Measurements from ENCODE around the gene POP7.
"Not testable (repeated sequence)": the region's sequence is repeated elsewhere in the genome, so short reads cannot be mapped to it uniquely, and the experiment has no call there.

The POP7 gene

DNA sequence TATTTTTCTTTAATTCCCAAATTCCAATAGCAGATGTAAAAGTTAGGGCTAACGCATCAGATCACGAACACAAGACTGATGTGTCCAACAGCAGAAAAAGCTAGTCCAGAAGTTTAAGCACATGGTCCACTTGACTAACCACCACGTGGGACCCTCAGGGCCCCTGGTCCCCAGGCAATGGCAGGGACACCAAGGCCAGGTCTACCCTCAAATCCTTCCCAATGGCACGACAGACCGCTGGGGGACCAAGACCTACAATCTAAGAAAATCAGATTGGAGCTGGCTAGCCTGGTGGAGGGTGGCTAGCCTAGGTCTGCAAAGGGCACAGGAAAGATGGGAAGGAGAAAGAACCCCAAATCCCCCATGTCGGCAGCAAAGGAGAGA is 13.4 kb upstream of the POP7 start:
- DNase-seq = no peak

DNA sequence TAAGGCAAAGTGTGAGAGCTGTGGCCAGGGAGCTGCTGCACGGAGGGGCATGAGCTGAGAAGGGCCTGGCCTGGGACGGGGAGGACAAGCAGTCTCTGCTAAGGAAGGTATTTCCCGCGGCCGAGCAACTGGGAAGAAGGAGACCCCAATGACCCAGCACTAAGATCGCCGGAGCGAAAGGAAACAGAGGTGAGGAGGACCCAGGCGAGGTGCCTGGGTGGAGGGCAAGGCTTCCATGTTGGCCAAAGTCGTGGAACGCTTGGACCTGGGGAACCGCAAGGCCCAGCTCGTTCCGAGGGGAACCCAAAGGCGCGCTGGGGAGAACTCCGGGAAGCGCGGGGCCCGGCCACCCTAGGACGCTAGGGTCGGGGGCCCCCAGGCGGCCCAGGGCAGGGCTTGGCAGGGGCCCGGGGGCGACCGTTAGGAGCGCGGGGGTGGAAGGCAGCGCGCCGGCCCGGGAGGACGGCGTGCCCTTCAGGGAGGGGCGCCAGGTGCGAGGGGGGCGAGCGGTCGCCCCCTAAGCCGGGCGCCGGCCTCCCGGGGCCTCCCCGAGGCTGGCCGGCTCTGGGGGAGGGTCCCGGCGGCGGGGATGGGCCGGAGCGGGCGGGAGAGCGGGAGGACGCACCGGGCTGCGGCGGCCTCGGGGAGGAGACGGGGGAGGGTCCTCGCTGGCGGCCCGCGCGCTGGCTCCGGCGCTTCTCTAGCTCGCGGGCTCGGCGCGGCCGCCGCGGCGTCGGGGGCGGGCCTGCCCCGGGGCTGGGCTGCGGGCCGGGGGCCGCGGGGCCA is 12.4 kb upstream of the POP7 start:
- DNase-seq = no peak

DNA sequence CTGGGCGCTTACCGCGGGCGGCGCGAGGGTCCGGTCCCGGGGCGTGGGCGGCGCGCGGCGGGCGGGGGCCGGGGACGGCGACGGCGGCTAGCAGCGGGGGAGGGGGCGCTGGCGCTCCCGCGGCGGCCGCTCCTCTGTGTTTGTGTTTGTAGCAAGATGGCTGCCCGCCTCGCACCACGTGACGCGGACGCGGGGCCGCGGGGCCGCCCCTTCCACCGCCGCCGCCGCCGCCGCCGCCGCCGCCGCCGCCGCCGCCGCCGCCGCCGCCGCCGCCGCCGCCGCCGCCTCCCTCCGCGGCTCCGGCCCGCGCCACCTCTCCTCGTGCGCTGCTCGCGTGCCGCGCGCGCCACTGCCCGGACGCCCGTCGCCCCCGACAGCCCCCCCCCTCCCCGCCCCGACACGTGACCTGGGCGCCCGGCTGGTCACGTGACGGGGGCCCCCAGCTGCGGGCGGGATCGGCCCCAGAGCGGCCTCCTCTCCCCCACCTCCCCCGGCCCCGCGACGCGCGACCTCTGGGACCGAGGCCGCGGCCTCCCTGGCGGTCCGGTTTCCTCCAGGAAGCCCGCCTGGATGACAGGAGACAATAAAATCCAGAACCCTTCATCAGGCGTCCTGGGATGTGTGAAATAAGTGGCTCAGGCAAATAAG is 11.7 kb upstream of the POP7 start, which contains the start of gene GIGYF1:
Gene GIGYF1 (minus strand): TSS at position 153 of the 648 bp plus-strand sequence. CDS start 6,012 bp downstream, outside the sequence.
- no peak for DNase-seq

DNA sequence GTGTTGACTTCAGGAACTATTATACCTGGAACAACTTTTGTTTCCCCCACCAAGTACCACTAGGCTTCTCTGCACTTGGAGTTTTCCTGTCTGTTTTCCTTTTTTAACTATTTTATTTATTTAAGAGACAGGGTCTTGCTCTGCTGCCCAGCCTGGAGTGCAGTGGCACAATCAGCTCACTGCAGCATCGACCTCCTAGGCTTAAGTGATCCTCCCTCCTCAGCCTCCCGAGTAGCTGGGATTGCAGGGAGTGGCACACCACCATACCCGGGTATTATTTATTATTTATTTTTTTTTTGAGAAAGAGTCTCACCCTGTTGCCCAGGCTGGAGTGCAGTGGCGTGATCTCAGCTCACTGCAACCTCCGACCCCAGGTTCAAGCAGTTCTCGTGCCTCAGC is 9.8 kb upstream of the POP7 start:
- DNase-seq = no peak

DNA sequence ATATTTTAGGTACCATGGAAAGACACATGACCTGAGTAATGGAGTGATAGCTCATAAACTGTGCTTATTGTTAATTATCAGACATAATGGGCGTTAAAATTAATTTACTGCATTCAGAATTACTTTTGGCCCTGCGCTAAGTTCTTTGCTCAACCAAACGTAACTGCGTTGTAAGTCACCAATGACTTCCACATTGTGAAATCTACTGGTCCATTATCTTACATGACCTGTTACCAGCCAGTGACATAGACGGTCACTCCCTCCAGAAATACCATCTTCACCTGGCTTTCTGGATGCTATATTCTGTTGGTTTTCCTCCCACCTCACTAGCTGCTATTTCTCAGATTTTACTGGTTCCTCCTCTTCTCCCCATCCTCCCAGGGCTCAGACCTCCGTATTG is 6.9 kb upstream of the POP7 start:
- no peak for DNase-seq

- not testable (repeated sequence) for DNase-seq
These were observed 4.8 kb upstream of the POP7 start for GRCh38 chr7:100701089-100701488.

DNA sequence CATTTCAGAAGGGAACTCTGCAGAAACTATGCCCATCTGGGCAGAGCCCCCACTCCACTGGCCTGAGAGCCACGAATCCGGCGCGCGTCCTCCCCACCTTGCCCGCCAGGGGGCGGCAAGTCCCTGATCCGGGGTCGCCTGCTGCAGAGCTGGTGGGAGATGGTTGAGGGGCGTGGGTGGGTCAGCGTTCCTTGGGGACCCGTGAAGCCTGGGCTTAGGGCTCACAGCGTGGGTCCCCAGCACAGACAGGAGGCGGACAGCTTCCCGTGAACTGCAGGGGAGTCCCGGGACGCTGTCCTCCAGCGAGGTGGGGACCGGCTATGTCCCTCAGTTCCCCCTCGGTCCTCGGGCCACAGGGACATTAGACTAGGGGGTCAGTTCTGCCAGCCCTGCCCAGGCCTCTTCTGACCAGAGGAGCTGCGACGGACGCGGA is 585 bp upstream of the POP7 start:
- DNase-seq = no peak

DNA sequence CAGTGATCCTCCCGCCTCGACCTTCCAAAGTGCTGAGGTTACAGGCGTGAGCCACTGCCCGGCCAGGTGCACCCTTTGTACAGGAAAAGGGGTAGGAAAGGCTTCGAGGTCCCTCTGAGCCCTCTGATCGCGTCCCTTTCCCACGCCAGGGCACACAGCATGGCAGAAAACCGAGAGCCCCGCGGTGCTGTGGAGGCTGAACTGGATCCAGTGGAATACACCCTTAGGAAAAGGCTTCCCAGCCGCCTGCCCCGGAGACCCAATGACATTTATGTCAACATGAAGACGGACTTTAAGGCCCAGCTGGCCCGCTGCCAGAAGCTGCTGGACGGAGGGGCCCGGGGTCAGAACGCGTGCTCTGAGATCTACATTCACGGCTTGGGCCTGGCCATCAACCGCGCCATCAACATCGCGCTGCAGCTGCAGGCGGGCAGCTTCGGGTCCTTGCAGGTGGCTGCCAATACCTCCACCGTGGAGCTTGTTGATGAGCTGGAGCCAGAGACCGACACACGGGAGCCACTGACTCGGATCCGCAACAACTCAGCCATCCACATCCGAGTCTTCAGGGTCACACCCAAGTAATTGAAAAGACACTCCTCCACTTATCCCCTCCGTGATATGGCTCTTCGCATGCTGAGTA is 871 bp downstream of the POP7 start:
- DNase-seq = no peak

DNA sequence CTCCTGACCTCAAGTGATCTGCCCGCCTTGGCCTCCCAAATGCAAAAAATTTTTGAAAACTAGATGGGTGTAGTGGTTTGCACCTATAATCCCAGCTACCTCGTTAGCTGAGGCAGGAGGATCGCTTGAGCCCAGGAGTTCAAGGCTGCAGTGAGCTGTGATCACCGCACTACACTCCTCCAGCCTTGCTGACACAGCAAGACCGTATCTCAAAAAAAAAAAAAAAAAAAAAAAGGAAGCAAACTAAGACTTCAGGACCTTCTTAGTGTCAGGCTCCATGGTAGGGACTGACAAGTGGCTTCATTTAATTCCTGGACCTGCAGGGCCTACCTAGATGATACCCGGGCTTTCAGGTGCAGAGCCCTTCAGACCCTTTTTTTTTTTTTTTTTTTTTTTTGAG is 2.5 kb downstream of the POP7 start:
- DNase-seq = no peak

GRCh38 chr7:100710452-100710851 is 4.5 kb downstream of the POP7 start:
- DNase-seq = no peak

DNA sequence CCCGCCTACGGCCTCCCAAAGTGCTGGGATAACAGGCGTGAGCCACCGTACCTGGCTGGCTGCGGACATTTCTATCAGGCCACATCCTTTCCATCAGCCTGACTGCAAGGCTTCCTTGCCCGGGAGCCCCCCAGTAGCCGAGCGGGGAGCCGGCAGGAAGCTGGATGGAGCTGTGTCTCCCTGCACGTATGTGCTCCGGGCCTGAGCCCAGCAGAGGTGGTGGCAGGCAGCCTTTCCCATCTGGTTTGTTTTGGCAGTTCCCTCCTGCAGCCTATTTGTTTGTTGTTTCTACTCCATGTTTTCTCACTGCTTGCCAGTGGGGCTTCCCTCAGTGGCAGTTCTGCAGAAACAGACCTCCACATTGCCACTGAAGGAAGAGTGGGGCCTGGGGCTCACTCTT is 5.4 kb downstream of the POP7 start:
- no peak for DNase-seq

- no peak for DNase-seq
These were observed 8.8 kb downstream of the POP7 start for GRCh38 chr7:100714725-100715124.

DNA sequence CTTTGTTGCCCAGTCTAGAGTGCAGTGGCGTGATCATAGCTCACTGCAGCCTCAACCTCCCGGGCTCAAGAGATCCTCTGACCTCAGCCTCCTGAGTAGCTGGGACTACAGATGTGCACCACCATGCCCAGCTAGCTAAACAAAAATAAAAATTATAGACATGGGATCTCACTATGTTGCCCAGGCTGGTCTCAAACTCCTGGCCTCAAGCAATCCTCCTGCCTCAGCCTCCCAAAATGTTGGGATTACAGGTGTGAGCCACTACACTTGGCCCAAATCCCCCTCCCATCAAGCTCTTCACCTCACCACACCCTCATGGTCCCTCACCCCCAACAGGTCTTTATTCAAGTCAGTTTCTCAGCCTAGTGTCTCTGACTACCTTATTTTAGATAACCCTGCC is 11.2 kb downstream of the POP7 start:
- not testable (repeated sequence) for DNase-seq

- no peak for DNase-seq
These were observed 13.8 kb downstream of the POP7 start for GRCh38 chr7:100719523-100720278.

DNA sequence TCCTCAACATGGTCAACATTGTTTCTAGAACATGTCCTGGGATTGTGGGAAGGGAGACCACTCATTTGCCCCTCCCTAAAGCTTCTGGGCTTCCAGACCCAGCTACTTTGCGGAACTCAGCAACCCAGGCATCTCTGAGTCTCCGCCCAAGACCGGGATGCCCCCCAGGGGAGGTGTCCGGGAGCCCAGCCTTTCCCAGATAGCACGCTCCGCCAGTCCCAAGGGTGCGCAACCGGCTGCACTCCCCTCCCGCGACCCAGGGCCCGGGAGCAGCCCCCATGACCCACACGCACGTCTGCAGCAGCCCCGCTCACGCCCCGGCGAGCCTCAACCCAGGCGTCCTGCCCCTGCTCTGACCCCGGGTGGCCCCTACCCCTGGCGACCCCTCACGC is 14.4 kb downstream of the POP7 start, which contains the start of gene EPO:
Gene EPO (plus strand): TSS at position 190 of the 392 bp plus-strand sequence. CDS start 513 bp downstream, outside the sequence.
- DNase-seq = no peak

GRCh38 chr7:100720671-100721504 is 15.0 kb downstream of the POP7 start:
- DNase-seq = no peak

- DNase-seq = no peak
These were observed 15.5 kb downstream of the POP7 start for GRCh38 chr7:100721505-100721812.

- no peak for DNase-seq
These were observed 16.7 kb downstream of the POP7 start for GRCh38 chr7:100722480-100723212.

DNA sequence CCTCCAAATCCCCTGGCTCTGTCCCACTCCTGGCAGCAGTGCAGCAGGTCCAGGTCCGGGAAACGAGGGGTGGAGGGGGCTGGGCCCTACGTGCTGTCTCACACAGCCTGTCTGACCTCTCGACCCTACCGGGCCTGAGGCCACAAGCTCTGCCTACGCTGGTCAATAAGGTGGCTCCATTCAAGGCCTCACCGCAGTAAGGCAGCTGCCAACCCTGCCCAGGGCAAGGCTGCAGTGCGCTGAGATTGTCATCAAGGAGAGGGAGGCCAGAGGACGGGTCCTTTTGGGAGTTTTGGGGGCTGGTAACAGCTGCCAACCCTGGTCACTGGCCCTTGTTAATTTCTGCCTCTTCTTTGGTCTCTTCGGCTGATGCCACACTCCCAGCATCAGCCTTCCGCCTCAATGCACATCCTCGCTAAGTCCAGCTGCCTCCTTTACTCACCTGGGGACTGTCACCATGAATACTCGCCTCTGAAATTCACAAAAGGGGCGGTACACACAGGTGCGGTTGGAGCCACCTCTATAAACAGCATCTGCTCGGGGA is 17.9 kb downstream of the POP7 start:
- no peak for DNase-seq

DNA sequence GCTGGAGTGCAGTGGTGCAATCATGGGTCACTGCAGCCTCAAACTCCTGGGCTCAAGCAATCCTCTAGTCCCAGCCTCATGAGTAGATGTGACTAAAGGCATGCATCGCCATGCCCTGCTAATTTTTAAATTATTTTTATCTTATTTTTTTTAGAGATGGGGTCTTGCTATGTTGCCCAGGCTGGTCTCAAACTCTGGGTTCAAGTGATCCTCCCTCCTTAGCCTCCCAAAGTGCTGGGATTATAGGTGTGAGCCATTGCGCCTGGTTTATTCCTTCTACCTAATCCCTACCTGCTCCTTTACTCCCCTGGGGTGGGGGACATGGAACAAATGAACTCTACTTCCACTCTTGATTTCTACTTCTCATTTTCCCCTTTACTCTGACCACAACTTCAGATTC is 18.4 kb downstream of the POP7 start:
- not testable (repeated sequence) for DNase-seq

All from NCI-H1436 treated with DMSO at 0.1 percent for 48 hours (cell line).